HG03460 (cell line): ENCODE measurements around the gene PTCD3.

ENCODE experiments used
- ATAC-seq: cut with Tn5 transposase; IDR thresholded peaks from one replicate; pipeline ENCODE4 v1.9.1; 2021; ENCODE audit not compliant: unreplicated experiment

Gene PTCD3

GRCh38 chr2:86143307-86143706, 37.3 kb downstream of the PTCD3 start:
- ATAC-seq: no peak

GRCh38 chr2:86143926-86144685, 38.1 kb downstream of the PTCD3 start:
- ATAC-seq: no peak

DNA sequence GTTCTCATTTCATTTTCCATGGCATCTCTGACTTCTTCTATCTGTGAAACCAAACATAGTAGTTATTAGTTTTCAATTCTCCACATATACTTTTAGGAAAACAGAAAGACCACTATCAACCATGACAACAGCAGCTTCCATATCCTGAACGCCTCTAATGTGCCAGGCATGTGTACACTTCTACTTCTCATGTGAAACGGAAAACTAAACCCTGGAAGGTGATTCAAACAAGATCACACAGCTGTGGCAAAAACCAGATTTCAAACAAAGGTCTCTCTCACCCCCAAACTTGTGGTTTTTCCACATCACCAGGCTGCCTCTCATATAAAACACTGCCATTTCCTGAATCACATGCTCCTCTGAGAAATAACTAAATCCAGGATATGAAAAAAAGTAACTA, 41.8 kb downstream of the PTCD3 start:
- ATAC-seq: no peak

- no peak for ATAC-seq
Observed at GRCh38 chr2:86150502-86150901, 44.5 kb downstream of the PTCD3 start.

GRCh38 chr2:86157009-86157556, 51.0 kb downstream of the PTCD3 start:
- ATAC-seq: no peak

GRCh38 chr2:86158286-86158685, 52.3 kb downstream of the PTCD3 start:
- ATAC-seq: no peak

DNA sequence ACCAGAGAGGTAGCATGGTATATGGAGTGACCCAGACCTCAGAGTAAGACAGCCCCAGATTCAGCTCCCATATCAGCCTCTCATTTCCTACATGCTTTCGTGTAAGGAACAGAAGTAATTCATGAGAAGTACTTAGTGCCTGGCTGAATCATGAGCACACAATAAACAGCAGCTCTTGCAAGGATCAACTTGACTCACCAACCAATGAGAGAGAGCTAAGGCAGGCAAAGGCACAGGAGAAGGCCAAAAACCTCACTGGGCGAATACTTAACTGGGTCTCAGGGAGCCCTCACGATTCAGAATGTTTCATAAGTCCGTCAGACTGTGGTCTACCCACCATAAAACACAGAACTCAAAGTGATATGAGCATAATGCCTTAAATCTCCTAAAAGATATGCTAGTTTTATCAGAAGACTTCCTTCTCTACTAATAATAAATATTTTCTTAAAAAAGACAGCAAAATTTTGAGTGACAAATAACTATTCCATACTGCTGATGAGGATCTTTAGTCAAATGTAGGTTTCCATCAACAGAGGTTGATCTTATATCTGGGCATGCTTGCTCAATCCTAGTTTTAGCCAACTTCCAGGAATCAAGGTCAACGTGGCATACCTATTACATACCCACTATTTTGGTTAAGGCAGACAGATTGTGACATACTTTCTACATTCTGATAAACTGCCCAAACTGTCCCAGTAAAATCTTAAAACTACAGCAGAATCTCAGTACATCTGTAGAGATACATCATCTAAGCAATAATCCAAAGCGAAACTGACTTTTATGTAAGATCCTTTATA, 54.3 kb downstream of the PTCD3 start:
- ATAC-seq: no peak

DNA sequence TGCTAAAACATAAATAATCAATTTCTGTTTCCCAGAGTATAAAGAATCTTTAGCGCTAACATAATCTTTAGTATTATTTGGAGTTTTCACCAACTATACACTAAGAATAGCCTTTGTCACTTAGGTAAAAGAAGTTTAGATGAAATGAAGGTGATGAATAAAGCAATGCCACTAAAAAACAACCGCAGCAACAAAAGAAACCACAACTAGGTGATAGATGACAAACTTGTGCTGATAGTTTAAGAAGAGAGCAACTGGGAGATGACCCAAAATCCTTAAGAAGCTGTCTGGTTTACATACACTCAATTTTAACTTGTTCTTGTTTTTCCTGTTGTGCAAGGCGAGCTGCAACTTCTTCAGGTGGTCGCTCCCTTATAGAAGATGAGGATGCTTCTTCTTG, 64.4 kb downstream of the PTCD3 start:
- no peak for ATAC-seq

DNA sequence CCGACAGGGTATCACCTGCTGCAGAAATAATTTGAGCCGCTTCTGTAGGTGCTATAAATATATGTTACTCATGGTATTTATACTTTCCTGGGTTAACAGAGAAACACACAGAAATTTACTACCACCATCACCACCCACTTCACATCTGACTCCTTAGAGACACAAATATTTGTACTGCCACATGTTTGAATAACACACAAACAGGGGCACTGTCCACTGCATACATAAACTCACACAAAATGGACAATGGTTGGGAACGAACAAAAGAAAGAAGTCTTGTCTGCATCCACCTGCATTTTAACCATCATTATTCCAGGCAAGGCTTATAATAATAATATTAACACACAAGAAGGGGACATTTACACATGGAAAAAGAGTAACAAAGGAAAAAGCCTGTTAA, 65.3 kb downstream of the PTCD3 start:
- ATAC-seq: no peak

- no peak for ATAC-seq
Observed at GRCh38 chr2:86172610-86173009, 66.6 kb downstream of the PTCD3 start.

DNA sequence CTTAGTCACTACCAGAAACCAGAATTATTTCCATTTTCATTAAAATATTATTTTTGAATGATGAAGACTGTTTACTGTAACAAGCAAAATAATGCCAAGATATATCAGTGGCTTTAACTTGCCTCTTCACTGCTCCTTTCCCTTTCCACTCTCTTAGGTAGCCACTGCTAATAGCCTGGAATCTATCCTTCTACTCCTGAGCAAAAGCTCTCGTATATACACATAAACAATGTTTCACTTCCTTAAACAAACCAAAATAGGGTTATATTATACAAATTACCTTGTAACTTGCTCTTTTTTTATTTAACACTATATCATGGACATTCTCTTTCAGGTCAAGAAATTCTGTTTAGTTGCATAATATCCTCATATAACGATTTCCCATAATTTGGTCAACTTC, 68.4 kb downstream of the PTCD3 start:
- no peak for ATAC-seq

DNA sequence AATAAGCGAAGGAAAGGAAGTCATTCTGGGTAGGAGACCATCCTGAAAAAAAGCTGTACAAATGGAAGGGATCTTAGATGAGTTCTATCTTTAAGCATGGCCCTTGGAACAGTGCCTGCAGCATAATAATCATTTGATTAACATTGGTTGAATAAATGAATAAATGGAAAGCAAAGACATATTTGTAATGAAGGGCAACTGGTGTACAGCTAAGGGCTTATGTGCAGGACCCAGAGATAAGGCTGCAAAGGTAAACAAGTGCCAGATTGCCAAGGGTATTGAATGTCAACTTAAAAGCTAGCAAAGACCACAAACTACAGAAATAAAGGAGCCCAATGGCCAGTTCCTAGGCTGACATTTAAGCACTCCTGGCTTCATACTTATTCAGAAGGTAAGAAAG, 69.8 kb downstream of the PTCD3 start:
- ATAC-seq: no peak

GRCh38 chr2:86176597-86176996, 70.6 kb downstream of the PTCD3 start:
- no peak for ATAC-seq

DNA sequence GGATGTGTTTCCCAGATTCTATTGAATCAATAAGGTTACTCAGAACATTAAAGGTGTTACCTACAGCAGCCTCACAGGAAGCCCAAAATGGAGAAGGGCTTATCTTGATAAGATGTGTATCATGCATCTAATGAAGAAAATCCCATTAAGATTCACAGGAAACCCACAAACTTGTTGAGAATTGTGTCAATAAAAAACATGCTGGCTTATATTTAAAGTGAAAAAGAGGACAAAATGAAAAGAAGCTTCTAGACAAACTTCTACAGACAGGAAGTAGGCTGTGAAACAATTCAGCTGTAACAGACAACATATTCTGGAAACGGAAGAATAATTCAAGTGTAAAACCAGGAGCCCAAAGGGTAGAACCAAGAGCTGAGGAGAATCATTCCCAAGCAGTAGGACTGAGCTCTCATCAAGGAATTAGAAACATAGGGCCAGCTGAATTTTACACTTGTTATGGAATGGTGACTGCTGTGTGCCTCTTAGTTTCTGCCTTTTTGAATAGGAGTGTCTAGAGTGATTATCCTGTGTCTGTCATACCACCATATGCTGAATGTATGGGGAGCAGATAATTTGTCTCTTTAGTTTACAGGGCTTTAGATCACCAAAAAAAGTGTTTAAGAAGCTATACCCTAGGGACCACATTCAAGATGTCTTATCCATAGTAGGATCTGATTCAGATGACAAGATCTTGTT, 79.6 kb downstream of the PTCD3 start:
- ATAC-seq: no peak

- no peak for ATAC-seq
Observed at GRCh38 chr2:86186431-86186830, 80.4 kb downstream of the PTCD3 start.

DNA sequence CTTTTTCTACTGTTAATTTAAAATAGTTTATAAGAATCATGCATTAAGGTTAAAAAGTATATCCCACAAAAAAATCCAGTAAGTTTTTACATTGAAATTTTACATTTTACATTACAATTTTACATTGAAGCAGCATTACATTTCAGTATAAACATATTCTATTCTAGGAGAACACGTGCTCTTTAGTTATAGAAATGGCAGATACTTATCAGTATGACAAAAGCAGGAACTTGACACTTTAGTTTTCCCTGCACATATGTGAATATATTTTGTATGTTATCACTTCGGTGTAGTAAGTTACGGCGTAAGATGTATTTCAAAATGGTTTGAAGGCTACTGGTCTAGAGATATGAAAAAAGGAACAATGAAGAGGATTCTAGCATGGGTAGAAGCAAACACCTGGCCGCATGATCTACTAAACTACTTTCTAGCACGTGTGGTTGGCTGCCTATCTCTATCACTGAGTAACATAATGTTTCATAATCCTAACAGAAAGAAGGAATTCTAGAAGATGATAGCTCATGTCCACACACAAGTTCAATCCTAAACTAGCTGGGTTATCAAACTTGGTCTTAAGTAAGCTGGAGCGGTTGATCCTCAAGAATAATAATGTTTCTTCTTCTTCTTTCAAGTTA, 83.9 kb downstream of the PTCD3 start:
- no peak for ATAC-seq
